ENCODE results near the gene GALNT2. TPM values are rescaled to one million over a fixed set of nuclear protein-coding genes. Genes with fewer than 3 reads are reported as not detected.

The GALNT2 gene
- polyA plus RNA-seq, 2 of the 4 experiments (the other 2 are of a cell fraction): 66.9 to 114 TPM

- WGBS (ENCODE audit: missing lambda C conversion rate): 91% methylated on average over 4 of the region's 4 CpGs
- ChIA-PET CTCF (interaction anchor here (0.6 kb wide), 1 partner anchor 451 kb away, joined by 3 read pairs; no protein-coding TSS in a partner anchor), POLR2A (no interaction called here)
Observed at GRCh38 chr1:230191855-230192254, 124.8 kb downstream of the GALNT2 start.

DNA sequence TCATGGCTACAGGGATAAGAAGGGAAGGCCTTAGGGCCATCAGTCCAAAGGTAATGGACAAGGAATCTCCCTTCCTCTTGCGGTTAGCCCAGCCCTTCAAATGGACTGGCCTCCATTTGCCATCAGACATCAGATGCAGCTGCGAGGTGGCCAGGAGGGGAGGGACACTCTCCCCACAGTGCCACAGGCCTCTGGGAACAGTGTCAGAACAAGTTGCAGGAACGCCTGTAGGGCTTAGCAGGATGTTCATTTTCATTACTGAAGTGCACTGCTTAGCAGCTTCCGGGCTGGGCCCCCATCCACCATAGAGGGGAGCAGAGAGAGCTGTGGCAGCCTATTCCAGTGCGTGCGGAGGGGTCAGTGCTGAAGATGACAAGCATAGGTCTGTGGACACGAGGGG, 127.5 kb downstream of the GALNT2 start:
- no peak for FAIRE-seq
- 0 out of 3 replicates have a peak, but pooled peaks cover 6% of the 10 kb centered on the region for H3K4me1 ChIP-seq
- no peak for TF ChIP-seq KDM5A (IDR thresholded peaks at IDR 0.05)
- no peak for TF ChIP-seq MAZ (IDR thresholded peaks at IDR 0.05; ENCODE audit: borderline replicate concordance, low read depth, low read length)
- TF ChIP-seq CHD4 (IDR thresholded peaks at IDR 0.05; ENCODE audit: borderline replicate concordance): no peak
- TF ChIP-seq EHF (CRISPR knock-in tag; IDR thresholded peaks at IDR 0.05): no peak
- TF ChIP-seq ZNF302 (CRISPR knock-in tag; IDR thresholded peaks at IDR 0.05): no peak
- no peak for TF ChIP-seq RNF2 (IDR thresholded peaks at IDR 0.05; ENCODE audit: borderline replicate concordance, low read depth)
- no peak for TF ChIP-seq POLR2A (IDR thresholded peaks at IDR 0.05; ENCODE audit: low read length)
- TF ChIP-seq KDM1A (IDR thresholded peaks at IDR 0.05; ENCODE audit: low read depth): no peak
- 86% methylated on average over 7 of the region's 7 CpGs for WGBS (ENCODE audit: missing lambda C conversion rate)
- ChIA-PET POLR2A (no interaction called here), CTCF (interaction anchor here (1.2 kb wide), 1 partner anchor 16 kb away, joined by 3 read pairs; no protein-coding TSS in a partner anchor)
- DNase-seq (ENCODE audit: low read depth in 1 of 2, low spot score in 1 of 2): no peak
- no peak for ATAC-seq
- H3K9me3 ChIP-seq: no peaks in the 10 kb centered on the region
- H3K27ac ChIP-seq: no peak overlapping the region
- H3K4me2 ChIP-seq: no peak overlapping the region
- no peak overlapping the region for H3K4me3 ChIP-seq

More at GRCh38 chr1:230191855-230192254, 124.8 kb downstream of the GALNT2 start:
- H3K27ac ChIP-seq: no peak overlapping the region; a peak in 1 of 6 replicates
- ATAC-seq (no peak), DNase-seq (ENCODE audit: low read depth in 1 of 2, low spot score in 1 of 2) (no peak), FAIRE-seq (no peak)
- H3K9me3 ChIP-seq: no peaks in the 10 kb centered on the region
- no peak overlapping the region for H3K4me2 ChIP-seq
- H3K4me3 ChIP-seq: no peak overlapping the region
- TF ChIP-seq NFE2L2 (conservative IDR thresholded peaks at IDR 0.05; ENCODE audit: low read length) (no peak), JUN (IDR thresholded peaks at IDR 0.05) (no peak), HOXB5 (CRISPR knock-in tag; IDR thresholded peaks at IDR 0.05) (no peak), ZC3H11A (IDR thresholded peaks at IDR 0.05) (no peak), BHLHE40 (IDR thresholded peaks at IDR 0.05; ENCODE audit: low read depth, low read length) (no peak), CHD2 (IDR thresholded peaks at IDR 0.05; ENCODE audit: low read length, partially characterized antibody) (no peak), NPAS2 (CRISPR knock-in tag; IDR thresholded peaks at IDR 0.05; ENCODE audit: borderline replicate concordance) (no peak), CEBPB (IDR thresholded peaks at IDR 0.05) (no peak), EP300 (IDR thresholded peaks at IDR 0.05) (no peak), HOXB13 (CRISPR knock-in tag; IDR thresholded peaks at IDR 0.05; ENCODE audit: low read depth) (no peak), MAFK (IDR thresholded peaks at IDR 0.05; ENCODE audit: partially characterized antibody) (no peak), HOXA7 (CRISPR knock-in tag; IDR thresholded peaks at IDR 0.05) (no peak), HDAC2 (IDR thresholded peaks at IDR 0.05) (no peak)
- TF ChIP-seq, protein P1, sequence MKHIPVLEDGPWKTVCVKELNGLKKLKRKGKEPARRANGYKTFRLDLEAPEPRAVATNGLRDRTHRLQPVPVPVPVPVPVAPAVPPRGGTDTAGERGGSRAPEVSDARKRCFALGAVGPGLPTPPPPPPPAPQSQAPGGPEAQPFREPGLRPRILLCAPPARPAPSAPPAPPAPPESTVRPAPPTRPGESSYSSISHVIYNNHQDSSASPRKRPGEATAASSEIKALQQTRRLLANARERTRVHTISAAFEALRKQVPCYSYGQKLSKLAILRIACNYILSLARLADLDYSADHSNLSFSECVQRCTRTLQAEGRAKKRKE (CRISPR knock-in tag; IDR thresholded peaks at IDR 0.05; ENCODE audit: low read depth): no peak
- H3K4me1 ChIP-seq: peaks cover 2% of the 10 kb centered on the region; the same call in 2 of the 3 replicates

GRCh38 chr1:230195199-230195598, 128.2 kb downstream of the GALNT2 start:
- CTCF ChIA-PET: interaction anchor here (0.8 to 1.2 kb wide), 3 partner anchors 16 to 28 kb away, joined by 3 read pairs; no protein-coding TSS in a partner anchor
- no peak for DNase-seq (ENCODE audit: low read depth in 1 of 2, low spot score in 1 of 2)
- ATAC-seq: no peak
- no peak overlapping the region for H3K4me2 ChIP-seq
- H3K4me3 ChIP-seq: no peak overlapping the region
- POLR2A ChIA-PET: no interaction called here
- no peak overlapping the region for H3K27ac ChIP-seq
- TF ChIP-seq POLR2A (IDR thresholded peaks at IDR 0.05; ENCODE audit: low read length): no peak
- no peak for TF ChIP-seq SMC3 (IDR thresholded peaks at IDR 0.05)
- TF ChIP-seq KDM1A (IDR thresholded peaks at IDR 0.05; ENCODE audit: low read depth): no peak
- no peak for TF ChIP-seq E2F6 (IDR thresholded peaks at IDR 0.05; ENCODE audit: borderline replicate concordance, low read depth)
- TF ChIP-seq MYC (IDR thresholded peaks at IDR 0.05; ENCODE audit: borderline replicate concordance, low read length): no peak
- TF ChIP-seq, protein P2, sequence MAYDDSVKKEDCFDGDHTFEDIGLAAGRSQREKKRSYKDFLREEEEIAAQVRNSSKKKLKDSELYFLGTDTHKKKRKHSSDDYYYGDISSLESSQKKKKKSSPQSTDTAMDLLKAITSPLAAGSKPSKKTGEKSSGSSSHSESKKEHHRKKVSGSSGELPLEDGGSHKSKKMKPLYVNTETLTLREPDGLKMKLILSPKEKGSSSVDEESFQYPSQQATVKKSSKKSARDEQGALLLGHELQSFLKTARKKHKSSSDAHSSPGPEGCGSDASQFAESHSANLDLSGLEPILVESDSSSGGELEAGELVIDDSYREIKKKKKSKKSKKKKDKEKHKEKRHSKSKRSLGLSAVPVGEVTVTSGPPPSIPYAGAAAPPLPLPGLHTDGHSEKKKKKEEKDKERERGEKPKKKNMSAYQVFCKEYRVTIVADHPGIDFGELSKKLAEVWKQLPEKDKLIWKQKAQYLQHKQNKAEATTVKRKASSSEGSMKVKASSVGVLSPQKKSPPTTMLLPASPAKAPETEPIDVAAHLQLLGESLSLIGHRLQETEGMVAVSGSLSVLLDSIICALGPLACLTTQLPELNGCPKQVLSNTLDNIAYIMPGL (CRISPR knock-in tag; IDR thresholded peaks at IDR 0.05; ENCODE audit: borderline replicate concordance): no peak
- TF ChIP-seq EHMT2 (IDR thresholded peaks at IDR 0.05; ENCODE audit: low read depth): no peak
- no peak for TF ChIP-seq BCL3 (IDR thresholded peaks at IDR 0.05)
- TF ChIP-seq, protein P3, sequence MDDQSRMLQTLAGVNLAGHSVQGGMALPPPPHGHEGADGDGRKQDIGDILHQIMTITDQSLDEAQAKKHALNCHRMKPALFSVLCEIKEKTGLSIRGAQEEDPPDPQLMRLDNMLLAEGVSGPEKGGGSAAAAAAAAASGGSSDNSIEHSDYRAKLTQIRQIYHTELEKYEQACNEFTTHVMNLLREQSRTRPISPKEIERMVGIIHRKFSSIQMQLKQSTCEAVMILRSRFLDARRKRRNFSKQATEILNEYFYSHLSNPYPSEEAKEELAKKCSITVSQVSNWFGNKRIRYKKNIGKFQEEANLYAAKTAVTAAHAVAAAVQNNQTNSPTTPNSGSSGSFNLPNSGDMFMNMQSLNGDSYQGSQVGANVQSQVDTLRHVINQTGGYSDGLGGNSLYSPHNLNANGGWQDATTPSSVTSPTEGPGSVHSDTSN (IDR thresholded peaks at IDR 0.05): no peak
- no peak for TF ChIP-seq NFE2L2 (conservative IDR thresholded peaks at IDR 0.05; ENCODE audit: low read length)
- FAIRE-seq: no peak
- H3K9me3 ChIP-seq: no peaks in the 10 kb centered on the region
- 0 out of 3 replicates have a peak, but pooled peaks cover 6% of the 10 kb centered on the region for H3K4me1 ChIP-seq
- 81% methylated on average over 3 of the region's 3 CpGs for WGBS (ENCODE audit: missing lambda C conversion rate)

Data from A549 (cell line).